Esophagus squamous epithelium (tissue), 4 donors: Measurements from ENCODE around the gene CORO7.

Experiments used
- POLR2A ChIP-seq, 4 donors: fragments of 450-650 bp; IDR thresholded peaks; one replicate each; pipeline ENCODE4 v1.6.1; 2017; ENCODE audit warnings: antibody characterized with exemption in 4 of 4, mild to moderate bottlenecking in 4 of 4, moderate library complexity in 3 of 4
- TF ChIP-seq, protein P1 (sequence below), 6 experiments: fragments of 450-650 bp in 4 of 6; fragments of 200-600 bp in 2 of 6; sonication (generic) in 2 of 6; IDR thresholded peaks; one replicate each; pipeline ENCODE4 v1.5.1; 2016 to 2019; ENCODE audit warnings: antibody characterized with exemption in 6 of 6, mild to moderate bottlenecking in 4 of 6, moderate library complexity in 4 of 6

DNA sequence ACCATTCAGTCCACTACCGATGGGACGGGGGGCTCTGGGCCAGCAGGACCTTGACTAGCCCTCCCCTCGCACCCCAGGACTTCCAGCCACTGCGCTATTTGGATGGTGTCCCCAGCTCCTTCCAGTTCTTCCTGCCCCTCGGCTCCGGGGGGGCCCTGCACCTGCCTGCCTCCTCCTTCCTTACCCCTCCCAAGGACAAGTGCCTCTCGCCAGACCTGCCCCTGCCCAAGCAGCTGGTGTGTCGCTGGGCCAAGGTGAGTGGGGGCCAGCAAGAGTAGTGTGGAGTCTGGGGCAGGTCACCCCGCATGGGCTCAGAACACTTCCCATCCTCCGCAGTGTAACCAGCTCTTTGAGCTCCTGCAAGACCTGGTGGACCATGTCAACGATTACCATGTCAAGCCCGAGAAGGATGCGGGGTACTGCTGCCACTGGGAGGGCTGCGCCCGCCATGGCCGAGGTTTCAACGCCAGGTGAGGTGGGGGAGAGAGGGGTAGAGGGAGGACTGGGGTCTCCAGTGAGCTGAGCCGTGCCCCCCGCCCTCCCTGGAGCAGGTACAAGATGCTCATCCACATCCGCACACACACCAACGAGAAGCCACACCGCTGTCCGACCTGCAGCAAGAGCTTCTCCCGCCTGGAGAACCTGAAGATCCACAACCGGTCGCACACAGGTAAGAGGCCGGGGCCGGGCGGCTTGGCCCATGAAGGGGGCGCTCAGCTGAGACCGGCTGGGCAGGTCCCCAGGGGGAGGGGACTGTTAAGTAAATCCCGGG is 81.5 kb downstream of the CORO7 start:
- TF ChIP-seq, protein P1, sequence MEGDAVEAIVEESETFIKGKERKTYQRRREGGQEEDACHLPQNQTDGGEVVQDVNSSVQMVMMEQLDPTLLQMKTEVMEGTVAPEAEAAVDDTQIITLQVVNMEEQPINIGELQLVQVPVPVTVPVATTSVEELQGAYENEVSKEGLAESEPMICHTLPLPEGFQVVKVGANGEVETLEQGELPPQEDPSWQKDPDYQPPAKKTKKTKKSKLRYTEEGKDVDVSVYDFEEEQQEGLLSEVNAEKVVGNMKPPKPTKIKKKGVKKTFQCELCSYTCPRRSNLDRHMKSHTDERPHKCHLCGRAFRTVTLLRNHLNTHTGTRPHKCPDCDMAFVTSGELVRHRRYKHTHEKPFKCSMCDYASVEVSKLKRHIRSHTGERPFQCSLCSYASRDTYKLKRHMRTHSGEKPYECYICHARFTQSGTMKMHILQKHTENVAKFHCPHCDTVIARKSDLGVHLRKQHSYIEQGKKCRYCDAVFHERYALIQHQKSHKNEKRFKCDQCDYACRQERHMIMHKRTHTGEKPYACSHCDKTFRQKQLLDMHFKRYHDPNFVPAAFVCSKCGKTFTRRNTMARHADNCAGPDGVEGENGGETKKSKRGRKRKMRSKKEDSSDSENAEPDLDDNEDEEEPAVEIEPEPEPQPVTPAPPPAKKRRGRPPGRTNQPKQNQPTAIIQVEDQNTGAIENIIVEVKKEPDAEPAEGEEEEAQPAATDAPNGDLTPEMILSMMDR (IDR thresholded peaks at IDR 0.05), result no peak
- TF ChIP-seq POLR2A (IDR thresholded peaks at IDR 0.05), result no peak
